GM20000 (cell line): Measurements from ENCODE around the gene TREML1.

Experiments used
- DNase-seq: peaks from one replicate; pipeline ENCODE4 v3.0.0; 2012; ENCODE audit warnings: low spot score
- CTCF ChIP-seq: IDR thresholded peaks from 2 replicates; pipeline ENCODE4 v1.5.1; 2012; ENCODE audit warnings: mild to moderate bottlenecking, control low read depth; ENCODE audit errors: extremely low read depth, missing control alignments

TREML1 gene

GRCh38 chr6:41164551-41165120, 10.5 kb upstream of the TREML1 start:
- no peak for TF ChIP-seq CTCF
- no peak for DNase-seq

- no peak for TF ChIP-seq CTCF
- DNase-seq = no peak
Measured at GRCh38 chr6:41163419-41163717, 9.2 kb upstream of the TREML1 start.

- no peak for TF ChIP-seq CTCF
- DNase-seq = no peak
Measured at GRCh38 chr6:41162687-41163418, 8.7 kb upstream of the TREML1 start, which contains the start of gene TREM2. TSS of gene TREM2 (minus strand) at chr6:41163116. CDS start at chr6:41163082, 34 bp downstream.

- no peak for TF ChIP-seq CTCF
- DNase-seq = no peak
Measured at GRCh38 chr6:41161851-41162552, 7.9 kb upstream of the TREML1 start.

- TF ChIP-seq CTCF = no peak
- DNase-seq = no peak
Measured at GRCh38 chr6:41161380-41161779, 7.2 kb upstream of the TREML1 start.

GRCh38 chr6:41160933-41161332, 6.8 kb upstream of the TREML1 start:
- TF ChIP-seq CTCF = no peak
- no peak for DNase-seq

GRCh38 chr6:41159415-41160082, 5.4 kb upstream of the TREML1 start:
- no peak for TF ChIP-seq CTCF
- no peak for DNase-seq
